PC-9 (cell line): Measurements from ENCODE around the gene ARHGEF26.

Experiments
- CTCF ChIP-seq: fragments of 200-600 bp; sonication (generic); conservative IDR thresholded peaks from 2 replicates; pipeline ENCODE4 v1.6.1; 2017; ENCODE audit warnings: mixed run types, antibody characterized with exemption, mild to moderate bottlenecking, moderate library complexity
- EZH2 ChIP-seq: fragments of 200-600 bp; sonication (generic); IDR thresholded peaks from 2 replicates; pipeline ENCODE4 v1.8.0; 2017; ENCODE audit warnings: antibody characterized with exemption, low read depth

- TF ChIP-seq CTCF, result no peak
- TF ChIP-seq EZH2, result no peak
Observed at GRCh38 chr3:154094051-154094450, 27.1 kb upstream of the ARHGEF26 start.
